ENCODE measurements around the gene ZDHHC14.

ZDHHC14 gene

DNA sequence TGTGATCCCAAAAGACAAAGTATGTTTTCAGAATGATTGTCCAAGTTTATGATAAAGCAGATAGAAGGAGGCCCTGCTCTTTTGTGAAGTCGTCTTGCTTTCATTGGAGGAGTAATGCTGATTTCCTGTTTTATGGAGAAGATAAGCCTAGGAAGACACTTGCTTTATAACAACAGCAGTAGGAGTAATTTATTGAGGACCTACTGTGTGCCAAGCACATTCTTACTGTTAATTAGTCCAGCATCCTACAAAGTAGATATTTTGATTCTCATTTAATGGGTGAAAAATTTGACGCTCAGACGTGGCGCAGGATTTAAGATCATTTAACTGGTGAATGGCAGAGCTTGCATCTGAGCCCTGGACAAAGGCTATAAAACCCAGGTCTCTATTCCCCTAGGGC lies 87.6 kb downstream of the ZDHHC14 start:
- DNase-seq = no peak

- no peak for DNase-seq
Measured at GRCh38 chr6:157469378-157469777, 88.4 kb downstream of the ZDHHC14 start.

DNA sequence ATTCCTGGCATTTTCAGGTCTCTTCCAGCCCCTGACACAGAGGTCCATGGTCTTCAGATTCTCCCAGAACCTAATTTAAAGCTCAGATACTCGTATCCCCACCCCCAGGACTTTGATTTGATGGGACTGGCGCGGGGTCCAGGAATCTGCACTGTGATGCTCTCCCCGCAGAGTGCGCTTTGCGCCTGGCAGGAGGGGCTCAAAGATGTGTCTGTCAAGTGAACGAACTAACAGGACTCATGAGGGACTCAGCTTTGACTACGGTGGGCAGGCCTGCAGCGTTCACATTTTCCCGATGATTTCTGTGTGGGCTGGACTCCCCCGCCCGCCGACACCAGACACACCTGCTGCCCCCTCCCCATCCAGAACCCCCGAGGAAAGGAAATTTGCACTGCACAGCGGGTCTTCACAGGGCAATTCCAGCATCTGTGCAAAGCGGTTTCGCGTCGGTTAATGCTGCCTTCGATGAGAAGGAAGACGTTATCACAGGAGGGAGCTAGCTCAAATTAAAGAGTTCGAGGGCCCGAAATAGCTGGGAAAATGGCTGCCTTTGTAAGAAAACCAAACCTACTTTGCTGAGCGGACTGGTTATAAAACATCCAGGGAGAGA lies 90.2 kb downstream of the ZDHHC14 start:
- DNase-seq = no peak

- no peak for DNase-seq
Measured at GRCh38 chr6:157471895-157472686, 91.1 kb downstream of the ZDHHC14 start.

GRCh38 chr6:157476797-157477196 lies 95.8 kb downstream of the ZDHHC14 start:
- no peak for DNase-seq

DNA sequence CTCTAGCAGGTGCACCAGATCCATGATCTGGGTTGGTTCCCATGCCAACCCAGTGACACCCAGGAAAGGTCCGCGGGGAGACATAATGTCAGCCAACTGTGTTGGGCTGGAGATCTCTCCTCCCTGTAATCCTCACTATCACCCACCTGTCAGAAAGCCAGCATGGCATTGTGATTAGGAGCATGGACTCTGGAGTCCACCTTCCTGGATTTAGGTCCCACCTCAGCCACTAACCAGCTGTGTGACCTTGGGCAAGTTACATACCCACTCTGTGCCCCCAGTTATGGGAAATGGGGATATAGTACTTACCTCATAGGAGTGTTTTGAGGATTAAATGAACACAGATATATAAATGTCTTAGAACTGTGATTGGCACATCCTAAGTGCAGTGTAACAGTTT lies 97.9 kb downstream of the ZDHHC14 start:
- DNase-seq = no peak

- DNase-seq = peak in 1 of 2 experiments; percentile 11
Measured at GRCh38 chr6:157479464-157480303, 98.7 kb downstream of the ZDHHC14 start.

DNA sequence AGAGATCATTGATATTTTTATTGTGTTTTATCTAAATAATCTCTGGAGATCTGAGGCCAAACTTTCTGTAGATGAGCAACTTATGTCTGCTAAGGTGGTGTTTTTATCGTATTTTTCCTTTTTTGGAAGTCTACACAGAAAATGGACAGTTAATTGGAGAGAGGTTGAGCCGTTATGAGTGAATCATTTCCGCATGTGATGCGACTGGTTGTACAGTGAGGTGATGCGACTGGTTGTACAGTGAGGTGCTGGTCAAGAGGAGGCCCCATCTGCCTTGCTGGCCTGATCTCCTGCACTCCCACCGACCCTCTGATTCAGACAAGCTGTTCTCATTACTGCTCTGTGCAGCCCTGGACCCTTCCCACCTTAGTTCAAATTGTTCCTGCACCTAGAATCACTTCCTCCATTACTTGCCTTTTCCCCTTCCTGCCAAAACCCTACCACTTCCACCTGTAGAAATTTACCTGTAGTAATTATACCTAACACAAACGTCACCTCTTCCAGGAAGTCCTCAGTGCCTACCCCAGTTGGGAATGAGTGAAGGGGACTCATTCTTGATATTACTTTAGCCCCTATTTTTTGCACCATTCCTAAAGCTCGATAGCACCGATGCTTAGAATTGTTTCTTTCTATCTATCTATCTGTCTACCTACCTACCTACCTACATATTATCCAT lies 100.3 kb downstream of the ZDHHC14 start:
- DNase-seq = no peak

- no peak for DNase-seq
Measured at GRCh38 chr6:157481865-157482249, 100.9 kb downstream of the ZDHHC14 start.

DNA sequence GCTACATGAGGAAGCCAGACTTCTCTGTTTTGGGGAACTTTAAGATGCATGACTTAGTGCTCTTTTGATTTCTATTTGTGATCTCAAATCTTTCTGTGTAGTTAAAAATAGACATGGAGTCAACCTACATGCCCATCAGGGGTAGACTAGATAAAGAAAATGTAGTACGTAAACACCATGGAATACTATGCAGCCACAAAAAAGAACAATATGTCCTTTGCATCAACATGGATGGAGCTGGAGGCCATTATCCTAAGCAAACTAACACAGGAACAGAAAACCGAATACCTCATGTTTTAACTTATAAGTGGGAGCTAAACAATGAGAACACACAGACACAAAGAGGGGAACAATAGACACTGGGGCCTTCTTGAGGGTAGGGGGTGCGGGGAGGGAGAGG lies 102.8 kb downstream of the ZDHHC14 start:
- no peak for DNase-seq

DNA sequence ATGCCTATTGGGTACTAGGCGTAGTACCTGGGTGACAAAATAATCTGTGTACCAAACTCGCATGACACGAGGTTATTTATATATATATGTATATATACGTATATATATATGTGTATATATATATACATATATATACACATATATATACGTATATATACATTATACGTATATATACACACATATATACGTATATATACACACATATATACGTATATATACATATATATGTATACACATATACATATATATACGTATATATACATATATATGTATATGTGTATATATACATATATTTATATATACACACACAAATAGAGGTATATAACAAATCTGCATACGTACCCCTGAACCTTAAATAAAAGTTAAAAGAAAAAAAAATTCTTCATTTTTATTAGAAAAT lies 103.2 kb downstream of the ZDHHC14 start:
- no peak for DNase-seq

GRCh38 chr6:157486572-157486971 lies 105.6 kb downstream of the ZDHHC14 start:
- DNase-seq = peak in 1 of 2 experiments; percentile 40

DNA sequence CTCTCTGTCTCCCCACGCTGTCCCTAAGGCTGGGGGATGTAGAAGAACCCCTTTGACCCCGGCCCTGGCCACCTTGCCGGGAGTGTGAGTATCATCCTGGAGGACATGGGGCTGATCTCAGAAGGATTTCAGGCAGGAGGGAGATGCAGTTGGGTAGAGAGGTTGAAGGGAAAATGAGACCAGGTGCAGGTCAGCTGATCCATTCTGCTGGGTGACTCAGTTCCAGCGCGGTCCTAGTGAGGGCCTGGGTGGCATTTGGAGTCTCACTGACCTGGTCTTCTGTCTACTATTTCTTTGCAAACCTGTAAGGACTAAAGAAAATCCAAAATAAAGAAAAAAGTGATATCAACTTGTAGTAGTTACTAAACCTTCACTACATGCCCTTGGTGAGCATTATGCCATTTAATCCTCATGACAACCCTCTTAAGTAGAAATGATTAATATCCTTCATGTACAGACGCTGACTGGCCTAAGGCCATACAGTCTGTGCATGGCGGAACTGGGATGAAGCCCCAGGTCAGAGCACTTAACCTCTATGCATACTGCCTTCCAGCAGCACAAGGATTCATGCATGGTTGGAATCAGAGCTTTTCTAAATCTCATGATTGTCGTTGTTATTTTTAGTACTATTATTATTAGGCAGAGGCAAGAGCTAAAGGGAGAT lies 106.3 kb downstream of the ZDHHC14 start:
- no peak for DNase-seq

DNA sequence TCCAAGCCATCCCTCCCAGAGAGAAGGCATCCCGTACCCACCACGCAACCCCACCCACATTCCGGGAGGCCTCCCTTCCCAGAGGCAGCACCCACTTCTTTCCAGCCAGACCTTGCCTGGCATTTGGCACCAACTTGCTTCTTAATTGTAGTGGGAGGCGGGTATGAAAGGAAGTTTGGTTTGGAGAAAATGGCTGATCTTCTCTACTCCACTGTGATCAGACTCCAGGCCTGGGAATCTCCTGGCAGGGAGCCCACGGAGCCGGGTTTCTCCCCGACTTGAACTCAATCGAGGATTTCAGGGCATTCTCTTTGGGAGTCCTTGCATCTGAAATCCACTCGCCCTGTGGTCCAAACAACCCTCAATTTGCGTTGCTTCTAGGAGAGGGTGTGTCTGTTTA lies 107.1 kb downstream of the ZDHHC14 start:
- DNase-seq = no peak

DNA sequence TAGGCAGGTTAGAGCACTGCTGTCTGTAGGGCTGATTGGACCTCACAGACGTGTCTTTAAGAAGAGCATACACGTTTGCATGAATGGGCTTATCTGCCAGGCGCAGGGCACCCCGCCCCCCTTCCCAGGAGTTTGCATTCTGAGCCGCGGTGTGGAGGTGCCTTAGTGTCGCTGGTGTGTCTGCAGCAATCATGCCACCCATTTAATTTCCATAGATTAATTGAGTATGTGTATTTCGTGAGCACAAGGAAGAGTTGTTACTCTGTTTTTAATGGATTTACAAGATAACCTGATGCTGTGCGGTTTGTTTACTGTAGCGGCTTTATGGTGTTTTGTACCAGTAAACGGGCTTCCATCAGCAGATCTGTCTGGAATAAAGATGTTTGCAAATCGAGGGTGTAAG lies 107.7 kb downstream of the ZDHHC14 start:
- DNase-seq = no peak

- DNase-seq = no peak
Measured at GRCh38 chr6:157490611-157491269, 109.8 kb downstream of the ZDHHC14 start.

GRCh38 chr6:157491571-157492232 lies 110.7 kb downstream of the ZDHHC14 start:
- no peak for DNase-seq

GRCh38 chr6:157492249-157492648 lies 111.3 kb downstream of the ZDHHC14 start:
- DNase-seq = no peak

- no peak for DNase-seq
Measured at GRCh38 chr6:157492741-157493140, 111.8 kb downstream of the ZDHHC14 start.

DNA sequence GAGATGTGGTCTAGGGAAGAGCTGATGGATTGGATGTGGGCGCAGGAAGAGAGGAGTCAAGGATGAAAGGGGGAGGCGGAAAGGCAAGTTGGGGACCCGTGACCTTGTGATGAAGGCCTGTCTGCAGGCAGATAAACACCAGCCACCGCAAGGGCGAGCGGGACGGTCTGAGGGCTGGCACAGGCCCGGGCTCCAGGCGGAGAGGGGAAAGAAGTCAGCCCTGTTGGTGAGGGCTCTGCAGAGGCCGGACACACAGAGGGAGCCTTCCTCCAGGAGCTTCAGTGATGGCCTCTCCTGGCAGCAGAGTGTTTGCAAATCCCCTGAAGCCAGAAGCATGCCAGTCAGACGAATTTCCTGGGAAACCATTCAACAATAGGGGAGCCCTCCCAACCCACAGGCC lies 112.2 kb downstream of the ZDHHC14 start:
- DNase-seq = no peak

- no peak for DNase-seq
Measured at GRCh38 chr6:157493576-157493975, 112.6 kb downstream of the ZDHHC14 start.

All from activated T-cell treated with anti-CD3 and anti-CD28 coated beads, Interleukin-2, amount 50 U/mL, for 48 hours (primary cell).